ENCODE results near the gene TCEAL1. TPM values are rescaled to one million over a fixed set of nuclear protein-coding genes. Genes with fewer than 3 reads are reported as not detected.
"Not testable (repeated sequence)": the region's sequence is repeated elsewhere in the genome, so short reads cannot be mapped to it uniquely, and the experiment has no call there.

Gene TCEAL1, protein sequence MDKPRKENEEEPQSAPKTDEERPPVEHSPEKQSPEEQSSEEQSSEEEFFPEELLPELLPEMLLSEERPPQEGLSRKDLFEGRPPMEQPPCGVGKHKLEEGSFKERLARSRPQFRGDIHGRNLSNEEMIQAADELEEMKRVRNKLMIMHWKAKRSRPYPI
- total RNA-seq (10 to 100 TPM; 37.0 to 73.9 TPM), polyA plus RNA-seq (100 to 1,000 TPM; 219 to 258 TPM)
- long read RNA-seq, donor 1, transcript TCEAL1-201 (3 exons, 1,164 nt): major isoform, 16 of 42 reads
- long read RNA-seq, donor 1, transcript TCEAL1-202 (3 exons, 1,201 nt): minor isoform, 7 of 42 reads
- long read RNA-seq, donor 1, partial matches to known transcripts: 2 of 42 reads
- long read RNA-seq, donor 1, other reads (novel, unspliced or antisense): 15 of 42 reads
- long read RNA-seq, donor 2, partial matches to known transcripts: 1 of 10 reads
- long read RNA-seq, donor 2, other reads (novel, unspliced or antisense): 8 of 10 reads

DNA sequence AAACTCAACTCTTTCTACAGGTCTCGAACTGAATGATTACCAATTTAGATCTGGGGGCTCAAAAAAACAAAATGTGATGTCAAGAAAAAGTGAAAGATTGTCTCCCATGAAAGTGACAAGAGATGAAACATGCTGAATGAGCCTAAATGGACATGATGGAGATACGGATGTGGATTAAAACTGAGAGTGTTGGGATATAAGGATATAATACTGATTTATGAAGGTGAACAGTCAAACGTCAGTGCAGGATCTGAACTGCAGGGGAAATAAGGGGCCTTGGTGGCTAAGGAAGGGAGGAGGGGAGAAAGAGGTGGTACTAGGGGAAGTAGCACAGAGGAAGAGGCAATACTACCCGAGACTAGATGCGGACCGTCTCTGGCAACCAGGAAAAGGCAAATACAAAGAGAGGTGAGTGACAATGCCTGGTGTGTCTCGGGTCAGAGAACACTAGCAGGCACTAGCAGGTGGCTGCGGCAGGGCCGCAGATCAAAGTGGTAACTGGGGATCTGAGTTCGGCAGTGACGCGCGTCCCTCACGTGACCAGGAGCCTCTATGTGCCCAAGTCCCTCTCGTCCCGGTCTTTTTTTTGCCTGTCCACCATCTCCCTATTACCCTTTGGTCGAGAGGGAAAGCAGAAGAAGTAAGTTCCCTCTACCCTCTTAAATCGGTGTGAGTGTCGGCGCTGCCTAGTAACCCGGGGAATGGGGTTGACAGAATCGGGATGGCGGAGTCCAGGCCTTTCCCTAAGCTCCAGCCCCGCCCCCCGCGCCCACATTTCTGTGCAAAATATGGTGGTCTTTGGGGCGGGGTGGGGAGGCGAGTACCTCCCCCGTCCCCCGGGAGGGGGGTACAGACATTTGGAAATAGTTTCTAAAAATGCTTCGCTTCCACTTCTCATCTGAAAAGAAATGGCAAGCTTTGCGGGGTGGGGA is at the start of gene TCEAL1:
TCEAL1 (plus strand) TSS at position 590 of the 932 bp plus-strand sequence. CDS start 942 bp downstream, outside the sequence.
- Histone ChIP-seq H3K27me3 (ENCODE audit: control insufficient read depth in 1 of 2, insufficient read depth in 2 of 2, low read length in 1 of 2) (no peaks in the 10 kb centered on the region), H3K27ac (ENCODE audit: low read depth in 1 of 2, low read length in 2 of 2) (peak within 1 kb of the TSS; percentile 47 to 88), H3K9me3 (ENCODE audit: control insufficient read depth, low read length) (no peaks in the 10 kb centered on the region), H3K4me3 (ENCODE audit: low read length in 2 of 2) (peak within 1 kb of the TSS; percentile 44 to 92), H3K4me1 (ENCODE audit: control insufficient read depth in 1 of 2, insufficient read depth in 2 of 2, low read length in 2 of 2) (no peaks in the 10 kb centered on the region), H3K36me3 (ENCODE audit: control insufficient read depth in 1 of 2, insufficient read depth in 2 of 2, low read length in 1 of 2) (no peaks in the 10 kb centered on the region)
- 1 to 26% methylated on average over 32 of the region's 32 CpGs for WGBS, 2 donors
- ATAC-seq (ENCODE audit: low FRiP score) (peak; percentile 72), DNase-seq (peak; percentile 72 to 88)
- intact Hi-C loops (cut with DNase I): loop anchor here (2.0 to 5.0 kb wide), 2 partner anchors 42 to 54 kb away; no protein-coding TSS in a partner anchor

DNA sequence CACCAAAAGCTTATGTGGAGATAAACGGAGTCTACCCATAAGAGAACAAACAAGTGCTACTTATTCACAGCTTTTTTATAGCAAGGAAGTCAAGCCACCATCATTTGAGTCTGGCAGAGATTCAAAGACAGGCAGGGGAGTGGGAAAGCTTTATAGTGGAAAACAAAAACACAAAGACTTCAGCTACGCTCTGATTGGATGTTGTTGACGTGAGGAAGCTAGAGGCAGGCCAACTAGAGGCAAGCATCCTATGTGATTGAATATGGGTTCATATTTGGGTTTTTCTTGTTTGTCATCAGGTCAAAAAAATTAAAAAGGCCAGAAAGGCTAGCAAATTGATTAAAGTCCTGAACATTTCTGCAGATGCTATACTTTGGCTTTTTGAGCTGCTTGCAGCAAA is 44.2 kb upstream of the TCEAL1 start:
- H3K27ac ChIP-seq (ENCODE audit: low read depth in 1 of 2, low read length in 2 of 2): no peak overlapping the region
- ATAC-seq (ENCODE audit: low FRiP score) (no peak), DNase-seq (no peak)
- no peaks in the 10 kb centered on the region for H3K9me3 ChIP-seq (ENCODE audit: control insufficient read depth, low read length)
- H3K36me3 ChIP-seq (ENCODE audit: control insufficient read depth in 1 of 2, insufficient read depth in 2 of 2, low read length in 1 of 2): no peaks in the 10 kb centered on the region
- WGBS, 2 donors: 71 to 74% methylated on average over 3 of the region's 3 CpGs
- no peak overlapping the region for H3K4me3 ChIP-seq (ENCODE audit: low read length in 2 of 2)
- H3K4me1 ChIP-seq (ENCODE audit: control insufficient read depth in 1 of 2, insufficient read depth in 2 of 2, low read length in 2 of 2): no peaks in the 10 kb centered on the region
- intact Hi-C loops (cut with DNase I): no loop called here
- H3K27me3 ChIP-seq (ENCODE audit: control insufficient read depth in 1 of 2, insufficient read depth in 2 of 2, low read length in 1 of 2): no peaks in the 10 kb centered on the region

- intact Hi-C loops (cut with DNase I): loop anchor here in 1 of 2 donors (2.0 kb wide), 1 partner anchor 43 kb away; the partner anchor contains the start of gene TCEAL1
- WGBS, 2 donors: 0 to 22% methylated on average over 51 to 56 of the region's 56 CpGs
- ATAC-seq (ENCODE audit: low FRiP score): peak; percentile 91
- DNase-seq: peak; percentile 76 to 86
- H3K27me3 ChIP-seq (ENCODE audit: control insufficient read depth in 1 of 2, insufficient read depth in 2 of 2, low read length in 1 of 2): no peaks in the 10 kb centered on the region
- peak within 1 kb of the TSS; percentile 14 to 35 for H3K4me3 ChIP-seq (ENCODE audit: low read length in 2 of 2)
- H3K4me1 ChIP-seq (ENCODE audit: control insufficient read depth in 1 of 2, insufficient read depth in 2 of 2, low read length in 2 of 2): no peaks in the 10 kb centered on the region
- H3K27ac ChIP-seq (ENCODE audit: low read depth in 1 of 2, low read length in 2 of 2): peak within 1 kb of the TSS in 1 of 2 donors; percentile 62
- H3K9me3 ChIP-seq (ENCODE audit: control insufficient read depth, low read length): no peaks in the 10 kb centered on the region
- no peaks in the 10 kb centered on the region for H3K36me3 ChIP-seq (ENCODE audit: control insufficient read depth in 1 of 2, insufficient read depth in 2 of 2, low read length in 1 of 2)
Observed at GRCh38 chrX:103585411-103586313, 43.1 kb upstream of the TCEAL1 start, which contains the start of gene TCEAL4. Gene TCEAL4 (plus strand): TSS chrX:103585515. CDS start chrX:103586676, 1,161 bp downstream.

DNA sequence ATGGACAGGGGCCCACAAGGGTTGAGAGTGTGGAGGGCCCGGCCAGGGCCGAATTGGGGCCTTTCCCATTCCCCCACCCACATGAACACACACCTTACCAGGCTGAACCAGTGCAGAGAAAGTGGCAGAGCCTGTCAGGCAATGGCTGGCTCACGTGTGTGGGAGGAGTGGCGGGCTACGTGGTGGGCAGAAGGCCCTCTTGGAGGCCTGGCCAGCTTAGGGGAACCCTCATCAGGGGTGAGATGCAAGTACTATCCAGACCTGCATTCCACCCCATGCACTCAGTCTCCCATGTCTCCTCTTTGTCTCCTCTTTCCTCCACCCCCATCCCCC is 42.5 kb upstream of the TCEAL1 start:
- H3K27me3 ChIP-seq (ENCODE audit: control insufficient read depth in 1 of 2, insufficient read depth in 2 of 2, low read length in 1 of 2): no peaks in the 10 kb centered on the region
- intact Hi-C loops (cut with DNase I): loop anchor here in 1 of 2 donors (2.0 kb wide), 1 partner anchor 43 kb away; the partner anchor contains the start of gene TCEAL1
- 7 to 9% methylated on average over 5 of the region's 5 CpGs for WGBS, 2 donors
- H3K9me3 ChIP-seq (ENCODE audit: control insufficient read depth, low read length): no peaks in the 10 kb centered on the region
- ATAC-seq (ENCODE audit: low FRiP score): peak; percentile 69
- H3K36me3 ChIP-seq (ENCODE audit: control insufficient read depth in 1 of 2, insufficient read depth in 2 of 2, low read length in 1 of 2): no peaks in the 10 kb centered on the region
- DNase-seq: peak in 1 of 2 donors; percentile 47
- peak overlapping the region in 1 of 2 donors; percentile 62 for H3K27ac ChIP-seq (ENCODE audit: low read depth in 1 of 2, low read length in 2 of 2)
- peak overlapping the region; percentile 14 to 35 for H3K4me3 ChIP-seq (ENCODE audit: low read length in 2 of 2)
- H3K4me1 ChIP-seq (ENCODE audit: control insufficient read depth in 1 of 2, insufficient read depth in 2 of 2, low read length in 2 of 2): no peaks in the 10 kb centered on the region

DNA sequence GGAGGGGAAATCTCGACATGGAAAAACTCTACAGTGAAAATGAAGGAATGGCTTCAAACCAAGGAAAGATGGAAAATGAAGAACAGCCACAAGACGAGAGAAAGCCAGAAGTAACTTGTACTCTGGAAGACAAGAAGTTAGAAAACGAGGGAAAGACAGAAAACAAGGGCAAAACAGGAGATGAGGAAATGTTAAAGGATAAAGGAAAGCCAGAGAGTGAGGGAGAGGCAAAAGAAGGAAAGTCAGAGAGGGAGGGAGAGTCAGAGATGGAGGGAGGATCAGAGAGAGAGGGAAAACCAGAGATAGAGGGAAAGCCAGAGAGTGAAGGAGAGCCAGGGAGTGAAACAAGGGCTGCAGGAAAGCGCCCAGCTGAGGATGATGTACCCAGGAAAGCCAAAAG is 42.1 kb upstream of the TCEAL1 start:
- H3K9me3 ChIP-seq (ENCODE audit: control insufficient read depth, low read length): no peaks in the 10 kb centered on the region
- H3K4me1 ChIP-seq (ENCODE audit: control insufficient read depth in 1 of 2, insufficient read depth in 2 of 2, low read length in 2 of 2): no peaks in the 10 kb centered on the region
- peak overlapping the region; percentile 14 to 35 for H3K4me3 ChIP-seq (ENCODE audit: low read length in 2 of 2)
- no peaks in the 10 kb centered on the region for H3K27me3 ChIP-seq (ENCODE audit: control insufficient read depth in 1 of 2, insufficient read depth in 2 of 2, low read length in 1 of 2)
- H3K27ac ChIP-seq (ENCODE audit: low read depth in 1 of 2, low read length in 2 of 2): peak overlapping the region in 1 of 2 donors; percentile 62
- no peak for DNase-seq
- no peaks in the 10 kb centered on the region for H3K36me3 ChIP-seq (ENCODE audit: control insufficient read depth in 1 of 2, insufficient read depth in 2 of 2, low read length in 1 of 2)
- ATAC-seq (ENCODE audit: low FRiP score): no peak
- 16 to 38% methylated on average over 4 of the region's 4 CpGs for WGBS, 2 donors
- intact Hi-C loops (cut with DNase I): loop anchor here in 1 of 2 donors (2.0 kb wide), 1 partner anchor 42 kb away; the partner anchor contains the start of gene TCEAL1

DNA sequence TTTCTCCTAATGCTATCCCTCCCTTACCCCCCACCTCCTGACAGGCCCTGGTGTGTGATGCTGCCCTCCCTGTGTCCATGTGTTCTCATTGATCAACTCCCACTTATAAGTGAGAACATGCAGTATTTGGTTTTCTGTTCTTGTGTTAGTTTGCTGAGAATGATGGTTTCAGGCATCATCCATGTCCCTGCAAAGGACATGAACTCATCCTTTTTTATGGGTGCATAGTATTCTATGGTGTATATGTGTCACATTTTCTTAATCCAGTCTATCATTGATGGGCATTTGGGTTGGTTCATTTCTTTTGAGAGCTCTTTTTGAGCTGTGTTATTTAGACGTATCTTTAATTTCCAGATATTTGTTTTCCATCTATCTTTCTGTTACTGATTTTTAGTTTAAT is 36.5 kb upstream of the TCEAL1 start:
- 97 to 100% methylated on average over 1 of the region's 1 CpG for WGBS, 2 donors
- ATAC-seq (ENCODE audit: low FRiP score); DNase-seq; H3K36me3 ChIP-seq (ENCODE audit: control insufficient read depth in 1 of 2, insufficient read depth in 2 of 2, low read length in 1 of 2); H3K4me3 ChIP-seq (ENCODE audit: low read length in 2 of 2); H3K27me3 ChIP-seq (ENCODE audit: control insufficient read depth in 1 of 2, insufficient read depth in 2 of 2, low read length in 1 of 2); intact Hi-C loops (cut with DNase I); H3K9me3 ChIP-seq (ENCODE audit: control insufficient read depth, low read length); H3K4me1 ChIP-seq (ENCODE audit: control insufficient read depth in 1 of 2, insufficient read depth in 2 of 2, low read length in 2 of 2); H3K27ac ChIP-seq (ENCODE audit: low read depth in 1 of 2, low read length in 2 of 2): not testable (repeated sequence)

- WGBS, 2 donors: 83 to 98% methylated on average over 6 of the region's 6 CpGs
- DNase-seq; H3K4me3 ChIP-seq (ENCODE audit: low read length in 2 of 2); H3K4me1 ChIP-seq (ENCODE audit: control insufficient read depth in 1 of 2, insufficient read depth in 2 of 2, low read length in 2 of 2); H3K36me3 ChIP-seq (ENCODE audit: control insufficient read depth in 1 of 2, insufficient read depth in 2 of 2, low read length in 1 of 2); ATAC-seq (ENCODE audit: low FRiP score); H3K27ac ChIP-seq (ENCODE audit: low read depth in 1 of 2, low read length in 2 of 2); H3K27me3 ChIP-seq (ENCODE audit: control insufficient read depth in 1 of 2, insufficient read depth in 2 of 2, low read length in 1 of 2); intact Hi-C loops (cut with DNase I); H3K9me3 ChIP-seq (ENCODE audit: control insufficient read depth, low read length): not testable (repeated sequence)
Observed at GRCh38 chrX:103595202-103595601, 33.6 kb upstream of the TCEAL1 start.
